Adrenal gland (tissue), 12 donors: ENCODE results near the gene SRSF10. TPM values are rescaled to one million over a fixed set of nuclear protein-coding genes. Genes with fewer than 3 reads are reported as not detected.

Experiments used
- DNase-seq, 7 donors: peaks; one replicate each; pipeline ENCODE4 v3.0.0-alpha.2; 2019 to 2020
- H3K27ac ChIP-seq, 5 donors: fragments of 200-600 bp; sonication (generic) in 4 of 5; 1 replicate in 3 of 5; 2 replicates in 2 of 5; pipeline versions ENCODE4 v1.5.1 to v1.8.0; 2016 to 2020; ENCODE audit warnings: mild to moderate bottlenecking in 1 of 5
- H3K27me3 ChIP-seq: fragments of 200-600 bp; 2 replicates; pipeline ENCODE4 v1.8.0; 2021
- H3K36me3 ChIP-seq, 2 donors: fragments of 200-600 bp; replicated peaks in 1 of 2; 1 replicate in 1 of 2; 2 replicates in 1 of 2; pipeline versions ENCODE4 v1.5.1 to v1.8.0; 2018 to 2022
- H3K4me1 ChIP-seq, 2 donors: fragments of 200-600 bp; replicated peaks in 1 of 2; 1 replicate in 1 of 2; 2 replicates in 1 of 2; pipeline versions ENCODE4 v1.5.1 to v1.8.0; 2018 to 2021
- H3K4me3 ChIP-seq, 4 donors: fragments of 200-600 bp; sonication (generic) in 3 of 4; one replicate each; pipeline ENCODE4 v1.5.1; 2016 to 2018
- H3K9me3 ChIP-seq, 3 donors: fragments of 200-600 bp; sonication (generic) in 1 of 3; replicated peaks in 1 of 3; 1 replicate in 2 of 3; 2 replicates in 1 of 3; pipeline versions ENCODE4 v1.5.1 to v1.8.0; 2016 to 2021
- POLR2A ChIP-seq, 2 donors: fragments of 450-650 bp; IDR thresholded peaks; one replicate each; pipeline ENCODE4 v1.6.1; 2017; ENCODE audit warnings: antibody characterized with exemption in 2 of 2, mild to moderate bottlenecking in 2 of 2, moderate library complexity in 1 of 2
- WGBS, 4 donors: extraction: QIAGEN DNeasy Blood & Tissue Kit in 2 of 4; methylation state at CpG; one replicate each; pipeline versions ENCODE4 v1.1.5 to v1.1.7; 2013 to 2017; 5-methylcytosine and 5-hydroxymethylcytosine counted together
- intact Hi-C, 2 donors: fragments of 100-400 bp; cut with DNase I; formaldehyde crosslinking; loops; one replicate each; pipeline versions ENCODE4 v1.14.1 to v1.15.0; 2022 to 2023
- polyA plus RNA-seq, 3 donors: library from polyadenylated mRNA; stranded (reverse); fragments of 200-250 nt in 2 of 3; fragments of 350-450 nt in 1 of 3; fragmentation: Illumina TruSeq in 1 of 3; extraction: RNeasy Lipid Tissue Mini Kit (QIAGEN cat#74804) in 1 of 3; gene quantifications; one replicate each; pipeline ENCODE4 v1.2.3, GENCODE V29; 2013 to 2014
- total RNA-seq, 9 donors: library from RNA; depleted of rRNA in 4 of 9; stranded (reverse); fragments of >200 nt in 4 of 9; fragments of 120-200 nt in 1 of 9; fragmentation: NEBNext Ultra II Directional in 1 of 9; extraction: Animal tissue kit (Norgen Biotek cat#: 25700) in 1 of 9; gene quantifications; one replicate each; pipeline versions ENCODE4 v1.1.0 to v1.2.4, GENCODE V29; 2013 to 2023
- TF ChIP-seq, protein P1 (sequence below), 6 experiments: fragments of 450-650 bp in 4 of 6; fragments of 200-600 bp in 2 of 6; sonication (generic) in 1 of 6; IDR thresholded peaks; 1 replicate in 5 of 6; 2 replicates in 1 of 6; pipeline versions ENCODE4 v1.5.1 to v1.8.0; 2016 to 2021; ENCODE audit warnings: antibody characterized with exemption in 6 of 6, mild to moderate bottlenecking in 2 of 6, moderate library complexity in 1 of 6
- donor health status: healthy with polysubstance abuse.
- donor health status: Bipolar disorder and iron deficiency.
- donor health status: DM: yes; HTN: yes; CAD: no.
- donor health status: DM: no; HTN: no; CAD: no.
- donor health status: DM: no; HTN: no; CAD: no.
- donor health status: DM: yes; HTN: yes; CAD: no.

The SRSF10 gene
- total and polyA plus RNA-seq, 12 donors, result 65.8 to 190 (median 105) TPM

DNA sequence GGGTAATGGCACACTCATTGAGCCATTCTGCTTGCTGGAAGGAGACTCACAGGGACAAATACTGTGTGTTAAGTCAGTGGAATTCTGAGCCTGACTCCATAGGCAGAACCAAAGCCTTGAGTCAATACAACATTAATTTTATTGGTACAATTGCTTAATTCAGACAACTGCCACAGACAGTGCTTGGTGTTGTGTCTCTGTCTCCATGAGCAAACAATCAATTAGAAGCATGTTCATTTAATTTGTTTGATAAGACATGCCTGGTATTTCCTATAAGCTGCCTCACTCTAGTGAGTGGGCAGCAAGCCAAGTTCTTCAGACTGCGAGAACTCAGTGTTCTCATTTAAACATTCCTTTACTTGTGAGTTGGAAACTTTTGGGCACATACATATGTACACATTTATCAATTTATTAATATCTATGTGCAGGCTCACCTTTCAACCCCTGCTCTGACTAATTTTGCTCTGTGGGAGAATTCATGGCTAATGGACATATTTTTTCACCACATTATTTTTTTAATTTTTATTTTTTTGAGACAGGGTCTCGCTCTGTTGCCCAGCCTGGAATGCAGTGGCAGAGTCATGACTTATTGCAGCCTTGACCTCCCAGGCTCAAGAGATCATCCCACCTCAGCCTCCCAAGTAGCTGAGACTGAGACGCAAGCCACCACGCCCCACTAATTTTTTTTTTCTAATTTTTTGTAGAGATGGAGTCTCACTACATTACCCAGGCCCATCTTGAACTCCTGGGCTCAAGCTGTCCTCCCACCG, 4.5 kb upstream of the SRSF10 start:
- intact Hi-C loops, result no loop called here
- no peaks in the 10 kb centered on the region for H3K9me3 ChIP-seq
- H3K27me3 ChIP-seq, result no peaks in the 10 kb centered on the region
- H3K27ac ChIP-seq, result peak overlapping the region in 1 of 5 donors; percentile 55
- no peak overlapping the region for H3K4me3 ChIP-seq
- no peaks in the 10 kb centered on the region for H3K36me3 ChIP-seq
- TF ChIP-seq, protein P1, sequence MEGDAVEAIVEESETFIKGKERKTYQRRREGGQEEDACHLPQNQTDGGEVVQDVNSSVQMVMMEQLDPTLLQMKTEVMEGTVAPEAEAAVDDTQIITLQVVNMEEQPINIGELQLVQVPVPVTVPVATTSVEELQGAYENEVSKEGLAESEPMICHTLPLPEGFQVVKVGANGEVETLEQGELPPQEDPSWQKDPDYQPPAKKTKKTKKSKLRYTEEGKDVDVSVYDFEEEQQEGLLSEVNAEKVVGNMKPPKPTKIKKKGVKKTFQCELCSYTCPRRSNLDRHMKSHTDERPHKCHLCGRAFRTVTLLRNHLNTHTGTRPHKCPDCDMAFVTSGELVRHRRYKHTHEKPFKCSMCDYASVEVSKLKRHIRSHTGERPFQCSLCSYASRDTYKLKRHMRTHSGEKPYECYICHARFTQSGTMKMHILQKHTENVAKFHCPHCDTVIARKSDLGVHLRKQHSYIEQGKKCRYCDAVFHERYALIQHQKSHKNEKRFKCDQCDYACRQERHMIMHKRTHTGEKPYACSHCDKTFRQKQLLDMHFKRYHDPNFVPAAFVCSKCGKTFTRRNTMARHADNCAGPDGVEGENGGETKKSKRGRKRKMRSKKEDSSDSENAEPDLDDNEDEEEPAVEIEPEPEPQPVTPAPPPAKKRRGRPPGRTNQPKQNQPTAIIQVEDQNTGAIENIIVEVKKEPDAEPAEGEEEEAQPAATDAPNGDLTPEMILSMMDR (IDR thresholded peaks at IDR 0.05), result no peak
- no peak for TF ChIP-seq POLR2A (IDR thresholded peaks at IDR 0.05)
- H3K4me1 ChIP-seq, result peaks cover 8 to 13% of the 10 kb centered on the region in 2 donors
- 52 to 73% (median 66%) methylated on average over 5 of the region's 5 CpGs for WGBS, 4 donors
- DNase-seq, result peak in 1 of 7 donors; percentile 30

DNA sequence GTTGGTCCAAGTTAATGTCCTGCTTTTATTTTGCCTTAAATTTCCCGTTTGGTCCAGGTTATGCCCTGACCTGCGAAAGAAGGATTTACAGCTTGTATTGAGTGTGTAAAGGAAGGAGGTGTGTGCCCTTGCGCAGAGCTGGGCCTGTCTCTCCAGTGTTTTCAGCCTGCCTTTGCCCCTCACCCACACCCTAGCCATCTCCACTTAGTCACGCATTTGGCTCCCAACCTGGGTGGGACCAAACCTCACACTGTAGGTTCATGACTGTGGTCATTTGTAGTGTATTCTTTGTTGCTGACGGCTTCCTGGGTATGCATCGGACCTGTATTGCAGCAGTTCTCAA, 572 bp upstream of the SRSF10 start:
- TF ChIP-seq POLR2A (IDR thresholded peaks at IDR 0.05), result no peak
- TF ChIP-seq, protein P1 (IDR thresholded peaks at IDR 0.05), result no peak
- Histone ChIP-seq H3K4me3 (peak overlapping the region in 2 of 4 donors; percentile 9 to 97), H3K4me1 (peaks cover 38 to 44% of the 10 kb centered on the region in 2 donors), H3K27ac (peak overlapping the region in 4 of 5 donors; percentile 91 to 99 (median 98)), H3K9me3 (no peaks in the 10 kb centered on the region), H3K36me3 (no peaks in the 10 kb centered on the region), H3K27me3 (no peaks in the 10 kb centered on the region)
- DNase-seq, result peak in 4 of 7 donors; percentile 24 to 62 (median 42)
- WGBS, 4 donors, result 32 to 49% (median 40%) methylated on average over 6 of the region's 6 CpGs
- intact Hi-C loops, result no loop called here

DNA sequence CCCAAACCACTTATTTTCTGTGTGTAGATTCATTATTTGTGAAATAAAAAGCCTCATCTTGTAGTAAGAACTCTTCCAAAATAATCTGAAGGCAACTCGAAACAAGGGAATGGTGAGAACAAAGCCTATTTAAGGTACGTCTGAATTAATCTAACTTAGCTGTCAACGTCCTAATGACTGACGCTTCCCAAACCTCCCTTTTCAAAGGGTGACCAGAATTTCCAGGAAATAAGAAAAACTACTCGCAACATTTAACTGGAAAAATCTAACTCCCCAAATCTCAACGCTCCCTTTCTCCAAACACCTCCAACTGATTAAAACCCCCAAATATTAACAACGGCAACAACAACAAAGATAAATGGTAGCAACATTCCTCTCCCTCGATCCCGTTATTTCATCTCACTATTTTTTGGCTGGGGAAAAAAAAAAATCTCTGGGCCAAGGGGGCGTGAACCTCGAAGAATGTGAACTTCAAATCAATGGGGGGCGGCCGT, 693 bp downstream of the SRSF10 start:
- Histone ChIP-seq H3K4me1 (peaks cover 33 to 45% of the 10 kb centered on the region in 2 donors), H3K36me3 (no peaks in the 10 kb centered on the region), H3K27ac (peak overlapping the region; percentile 91 to 99 (median 98)), H3K27me3 (no peaks in the 10 kb centered on the region), H3K9me3 (no peaks in the 10 kb centered on the region), H3K4me3 (peak overlapping the region; percentile 43 to 98 (median 82))
- intact Hi-C loops, result no loop called here
- DNase-seq, result no peak
- TF ChIP-seq, protein P1 (IDR thresholded peaks at IDR 0.05), result no peak
- TF ChIP-seq POLR2A (IDR thresholded peaks at IDR 0.05), result no peak
- 0 to 2% (median 1%) methylated on average over 13 of the region's 13 CpGs for WGBS, 4 donors

DNA sequence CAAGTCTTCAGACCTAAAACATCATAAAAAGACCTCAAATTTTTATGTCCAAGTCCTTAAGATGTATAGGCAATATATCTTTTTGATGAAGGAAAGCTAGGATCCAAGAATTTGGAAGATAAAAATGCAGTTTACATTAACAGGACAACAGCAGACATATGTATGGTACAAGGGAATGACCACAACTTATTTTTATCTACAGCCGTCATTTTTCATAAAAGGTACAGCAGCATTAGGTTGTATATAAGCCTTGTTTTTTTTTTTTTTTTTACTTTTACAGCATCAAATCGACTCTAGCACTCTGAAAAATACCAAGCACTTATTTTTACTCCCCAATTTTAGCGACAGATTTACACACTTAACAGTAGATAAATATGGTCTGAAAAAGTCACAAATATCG, 1.3 kb downstream of the SRSF10 start:
- Histone ChIP-seq H3K27me3 (no peaks in the 10 kb centered on the region), H3K9me3 (no peaks in the 10 kb centered on the region), H3K4me1 (peaks cover 31 to 46% of the 10 kb centered on the region in 2 donors), H3K27ac (peak overlapping the region in 4 of 5 donors; percentile 58 to 98 (median 98)), H3K36me3 (peaks cover 0 to 5% of the 10 kb centered on the region in 2 donors), H3K4me3 (peak overlapping the region in 1 of 4 donors; percentile 97)
- intact Hi-C loops, result no loop called here
- 1 to 2% (median 1%) methylated on average over 4 of the region's 4 CpGs for WGBS, 4 donors
- no peak for DNase-seq
- TF ChIP-seq POLR2A (IDR thresholded peaks at IDR 0.05), result no peak
- TF ChIP-seq, protein P1 (IDR thresholded peaks at IDR 0.05), result no peak
